HL-60 (cell line): ENCODE data around the gene IPO11.

Experiments used
- DNase-seq, 2 experiments: peaks; one replicate each; pipeline ENCODE4 v3.0.0-alpha.2; 2010 to 2020; ENCODE audit warnings: low read depth in 1 of 2, low spot score in 1 of 2
- H3K27ac ChIP-seq: fragments of 250-450 bp; sonication (Bioruptor Pico); replicated peaks from 2 replicates; pipeline ENCODE4 v1.5.1; 2020; ENCODE audit warnings: mild to moderate bottlenecking, moderate library complexity
- H3K27me3 ChIP-seq: fragments of 250-450 bp; sonication (Bioruptor Pico); 2 replicates; pipeline ENCODE4 v1.5.1; 2021; ENCODE audit warnings: mild to moderate bottlenecking, moderate library complexity; ENCODE audit not compliant: insufficient read depth, poor library complexity, severe bottlenecking
- H3K4me3 ChIP-seq: replicated peaks from 2 replicates; pipeline ENCODE4 v1.5.1; 2011; ENCODE audit warnings: mild to moderate bottlenecking, control low read depth, low read length; ENCODE audit not compliant: insufficient read depth
- CTCF ChIP-seq: IDR thresholded peaks from one replicate; pipeline ENCODE4 v1.5.1; 2011; ENCODE audit warnings: low read length, control low read depth, inconsistent platforms; ENCODE audit not compliant: insufficient read depth
- GABPA ChIP-seq: IDR thresholded peaks from 2 replicates; pipeline ENCODE4 v1.6.1; 2012; ENCODE audit warnings: low read depth
- POLR2AphosphoS5 ChIP-seq: IDR thresholded peaks from 2 replicates; pipeline ENCODE4 v1.6.1; 2012; ENCODE audit warnings: low read depth
- REST ChIP-seq: IDR thresholded peaks from 2 replicates; pipeline ENCODE4 v1.6.1; 2012; ENCODE audit warnings: low read depth; ENCODE audit not compliant: insufficient replicate concordance
- SPI1 ChIP-seq: IDR thresholded peaks from 2 replicates; pipeline ENCODE4 v1.6.1; 2012; ENCODE audit warnings: low read depth, mild to moderate bottlenecking, borderline replicate concordance

Gene IPO11

DNA sequence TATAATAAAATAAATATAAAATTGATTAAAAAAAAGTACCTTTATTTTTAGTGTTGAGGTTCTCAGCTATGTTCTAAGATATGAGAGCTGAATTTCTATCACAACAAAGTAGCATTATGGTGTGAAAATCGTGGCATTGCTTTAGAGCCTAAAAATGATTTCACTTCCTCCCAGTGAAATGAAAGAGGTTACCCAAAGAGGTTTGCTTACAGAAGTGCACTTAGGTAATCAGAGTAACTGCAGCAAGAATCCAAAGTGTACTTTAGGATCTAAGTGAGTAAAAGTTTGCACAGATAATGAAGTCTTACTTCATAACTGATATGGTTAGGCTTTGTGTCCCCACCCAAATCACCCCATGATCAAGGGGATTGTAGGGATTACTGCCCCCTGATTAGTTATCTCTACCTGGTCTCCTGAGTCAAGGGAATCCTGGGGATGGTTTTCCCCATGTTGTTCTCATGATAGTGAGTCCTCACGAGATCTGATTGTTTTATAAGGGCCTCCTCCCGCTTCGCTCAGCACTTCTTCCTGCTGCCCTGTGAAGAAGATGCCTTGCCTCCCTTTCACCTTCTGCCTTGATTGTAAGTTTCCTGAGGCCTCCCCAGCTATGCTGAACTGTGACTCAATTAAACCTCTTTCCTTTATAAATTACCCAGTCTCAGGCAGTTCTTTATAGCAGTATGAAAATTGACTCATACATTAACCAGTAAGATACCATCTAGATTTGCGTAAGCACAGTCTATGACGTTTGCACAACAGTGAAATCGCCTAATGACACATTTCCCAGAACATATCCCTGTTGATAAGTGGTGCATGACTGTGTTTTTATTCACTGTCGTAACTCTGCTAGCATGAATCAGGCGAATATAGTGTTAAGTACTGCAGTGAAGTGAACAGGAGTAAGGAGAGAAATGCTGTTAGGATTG lies 125.7 kb downstream of the IPO11 start:
- DNase-seq: peak; percentile 24 to 35
- no peak overlapping the region for H3K4me3 ChIP-seq
- H3K27me3 ChIP-seq: no peaks in the 10 kb centered on the region
- TF ChIP-seq SPI1 (no peak), GABPA (no peak), POLR2AphosphoS5 (no peak), CTCF (no peak), REST (no peak)
- H3K27ac ChIP-seq: no peak overlapping the region; the same call in 1 of the 2 replicates

GRCh38 chr5:62542720-62543119 lies 130.2 kb downstream of the IPO11 start:
- Histone ChIP-seq H3K27me3 (no peaks in the 10 kb centered on the region), H3K27ac (no peak overlapping the region)
- TF ChIP-seq GABPA (no peak), REST (no peak), POLR2AphosphoS5 (no peak), CTCF (no peak), SPI1 (no peak)

DNA sequence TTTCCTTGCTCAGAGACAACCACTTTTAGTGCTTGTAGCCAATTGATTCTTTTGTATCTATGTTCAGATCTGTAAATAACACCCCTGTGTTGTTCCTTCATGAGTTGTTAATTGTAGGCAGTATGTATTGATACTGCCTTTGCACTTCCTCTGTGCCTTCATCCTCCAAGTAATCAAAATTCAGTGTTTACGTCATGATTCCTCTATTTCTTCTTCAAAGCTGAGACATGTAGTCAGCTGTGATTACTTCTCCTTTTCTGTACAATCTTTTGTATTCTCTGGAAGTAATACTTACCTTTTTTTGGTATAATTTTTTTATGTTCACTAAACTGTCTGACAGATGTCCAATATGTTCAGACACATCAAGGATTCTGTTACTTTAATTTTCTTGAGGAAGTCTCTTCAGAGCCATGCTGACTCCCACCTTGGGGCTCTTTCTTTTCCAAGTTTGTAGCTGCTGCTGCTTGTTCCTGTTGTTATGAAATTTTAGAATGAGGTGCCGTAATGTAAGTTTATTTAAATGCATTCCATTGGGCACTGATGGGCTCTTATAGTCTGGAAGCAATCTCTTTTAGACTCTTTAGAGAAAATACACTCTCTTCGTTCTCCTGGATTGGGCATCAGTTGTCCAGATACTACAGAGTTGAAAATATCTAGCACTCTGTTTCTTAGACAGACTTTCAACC lies 135.5 kb downstream of the IPO11 start:
- no peak for DNase-seq
- no peak for TF ChIP-seq REST
- TF ChIP-seq POLR2AphosphoS5: no peak
- no peak for TF ChIP-seq GABPA
- no peak for TF ChIP-seq CTCF
- TF ChIP-seq SPI1: peak; percentile 23; the same call in 1 of the 2 replicates
- H3K4me3 ChIP-seq: no peak overlapping the region
- no peaks in the 10 kb centered on the region for H3K27me3 ChIP-seq
- no peak overlapping the region for H3K27ac ChIP-seq

More at GRCh38 chr5:62542720-62543119, 130.2 kb downstream of the IPO11 start:
- no peak for DNase-seq
- H3K4me3 ChIP-seq: no peak overlapping the region
